Effector memory CD8-positive, alpha-beta T cell (primary cell): ENCODE measurements around the gene CLEC17A.
"Not testable (repeated sequence)": the region's sequence is repeated elsewhere in the genome, so short reads cannot be mapped to it uniquely, and the experiment has no call there.

Experiments
- ATAC-seq: fragments of 150-1000 bp; cut with Tn5 transposase; replicated peaks from 2 replicates; pipeline ENCODE4 v1.10.0; 2021; ENCODE audit warnings: mild to moderate bottlenecking, moderate library complexity
- DNase-seq, 3 experiments: peaks; one replicate each; pipeline ENCODE4 v3.0.0; 2021
- H3K27ac Mint-ChIP-seq, 2 donors: one replicate each; pipeline ENCODE4 v1.8.0; 2022; ENCODE audit warnings: mild to moderate bottlenecking in 2 of 2, mixed read lengths in 2 of 2, moderate library complexity in 2 of 2
- H3K27me3 Mint-ChIP-seq, 2 donors: one replicate each; pipeline ENCODE4 v1.8.0; 2022; ENCODE audit warnings: mixed read lengths in 2 of 2
- H3K36me3 Mint-ChIP-seq: one replicate; pipeline ENCODE4 v1.8.0; 2022; ENCODE audit warnings: mild to moderate bottlenecking, moderate library complexity, mixed read lengths; ENCODE audit not compliant: insufficient read depth
- H3K4me1 Mint-ChIP-seq, 2 donors: one replicate each; pipeline ENCODE4 v1.8.0; 2022; ENCODE audit warnings: low read depth in 2 of 2, mixed read lengths in 2 of 2
- H3K4me3 Mint-ChIP-seq, 2 donors: one replicate each; pipeline ENCODE4 v1.8.0; 2022; ENCODE audit warnings: mild to moderate bottlenecking in 2 of 2, mixed read lengths in 2 of 2, moderate library complexity in 2 of 2
- H3K9me3 Mint-ChIP-seq, 2 donors: one replicate each; pipeline ENCODE4 v1.8.0; 2022; ENCODE audit warnings: mixed read lengths in 2 of 2

The CLEC17A gene

GRCh38 chr19:14577885-14578427 is 4.9 kb upstream of the CLEC17A start:
- ATAC-seq (no peak), DNase-seq (no peak)
- H3K4me3 Mint-ChIP-seq, result no peak overlapping the region
- H3K4me1 Mint-ChIP-seq, result peaks cover 6 to 12% of the 10 kb centered on the region in 2 donors
- H3K27ac Mint-ChIP-seq, result no peak overlapping the region
- no peaks in the 10 kb centered on the region for H3K36me3 Mint-ChIP-seq
- no peaks in the 10 kb centered on the region for H3K27me3 Mint-ChIP-seq
- no peaks in the 10 kb centered on the region for H3K9me3 Mint-ChIP-seq

- ATAC-seq (no peak), DNase-seq (no peak)
- Mint-ChIP-seq H3K4me3 (no peak overlapping the region), H3K27ac (no peak overlapping the region), H3K9me3 (no peaks in the 10 kb centered on the region), H3K27me3 (no peaks in the 10 kb centered on the region), H3K36me3 (no peaks in the 10 kb centered on the region), H3K4me1 (no peaks in the 10 kb centered on the region)
Measured at GRCh38 chr19:14580623-14581237, 2.2 kb upstream of the CLEC17A start.

DNA sequence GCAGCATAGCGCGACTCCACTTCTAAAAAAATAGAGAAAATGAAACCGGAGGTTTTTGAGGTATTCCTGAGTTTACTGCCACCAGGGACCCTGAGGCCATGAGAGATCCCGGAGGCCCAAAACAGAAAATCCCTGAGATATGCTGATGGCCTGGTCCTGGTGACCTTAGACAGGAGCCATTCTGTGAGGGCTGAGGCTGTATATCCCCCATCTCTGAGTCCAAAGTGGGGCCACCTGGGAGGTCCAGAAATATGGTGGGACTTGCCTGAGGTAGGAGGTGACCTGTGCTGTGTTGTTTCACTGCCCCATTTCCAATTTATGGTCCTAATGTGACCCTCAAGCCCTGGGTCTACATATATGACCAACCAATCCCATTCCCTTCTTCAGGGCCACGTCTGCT is 1.5 kb downstream of the CLEC17A start:
- Mint-ChIP-seq H3K27ac (peak overlapping the region in 1 of 2 donors; percentile 23), H3K27me3 (peaks cover 0 to 12% of the 10 kb centered on the region in 2 donors)
- not testable (repeated sequence) for H3K9me3 Mint-ChIP-seq, DNase-seq, H3K4me3 Mint-ChIP-seq, H3K36me3 Mint-ChIP-seq, ATAC-seq, H3K4me1 Mint-ChIP-seq

DNA sequence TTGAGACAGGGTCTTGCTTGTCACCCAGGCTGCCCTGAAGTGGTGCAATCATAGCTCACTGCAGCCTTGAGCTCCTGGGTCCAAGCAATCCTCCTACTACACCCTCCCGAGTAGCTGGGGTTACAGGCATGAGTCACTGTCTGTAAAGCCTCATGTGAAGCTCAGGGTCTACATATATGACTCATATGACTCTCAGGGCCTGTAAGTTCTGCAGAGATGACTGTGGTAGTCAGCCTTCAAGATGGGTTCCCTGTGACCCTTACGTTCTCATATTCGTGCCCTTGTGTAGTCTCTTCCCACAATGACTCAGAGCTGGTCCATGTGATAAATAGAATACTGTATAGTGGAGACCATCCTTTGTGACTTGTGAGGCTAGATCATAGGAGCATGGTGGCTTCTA is 2.3 kb downstream of the CLEC17A start:
- not testable (repeated sequence) for H3K27ac Mint-ChIP-seq, H3K9me3 Mint-ChIP-seq, H3K4me3 Mint-ChIP-seq, DNase-seq, H3K4me1 Mint-ChIP-seq, H3K36me3 Mint-ChIP-seq
- peak; percentile 55 for ATAC-seq
- H3K27me3 Mint-ChIP-seq, result peaks cover 0 to 12% of the 10 kb centered on the region in 2 donors

- ATAC-seq, H3K4me1 Mint-ChIP-seq: not testable (repeated sequence)
Measured at GRCh38 chr19:14589433-14589832, 6.5 kb downstream of the CLEC17A start.

DNA sequence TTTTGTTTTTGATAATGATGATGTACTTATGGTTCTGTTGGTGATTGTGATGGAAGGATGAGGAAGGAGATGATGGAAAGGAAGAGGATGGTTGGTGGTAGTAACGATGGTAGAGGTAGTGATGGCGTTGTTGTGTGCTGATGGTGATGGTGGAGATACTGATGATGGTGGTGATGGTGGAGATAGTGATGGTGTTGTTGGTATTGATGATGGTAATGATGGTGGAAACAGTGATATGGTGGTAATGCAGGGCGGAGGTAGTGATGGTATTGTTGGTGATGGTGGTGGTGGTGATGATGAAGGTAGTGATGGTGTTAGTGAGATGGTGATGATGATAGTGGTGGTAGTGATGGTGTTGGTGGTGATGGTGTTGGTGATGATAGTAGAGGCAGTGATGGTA is 12.7 kb downstream of the CLEC17A start:
- H3K4me1 Mint-ChIP-seq, result peaks cover 0 to 4% of the 10 kb centered on the region in 2 donors
- no peak for DNase-seq
- no peak overlapping the region for H3K27ac Mint-ChIP-seq
- H3K36me3 Mint-ChIP-seq, result no peaks in the 10 kb centered on the region
- no peak for ATAC-seq
- peaks cover 5 to 11% of the 10 kb centered on the region in 2 donors for H3K9me3 Mint-ChIP-seq
- no peak overlapping the region for H3K4me3 Mint-ChIP-seq
- peaks cover 9 to 10% of the 10 kb centered on the region in 2 donors for H3K27me3 Mint-ChIP-seq

More at GRCh38 chr19:14589433-14589832, 6.5 kb downstream of the CLEC17A start:
- not testable (repeated sequence) for H3K4me3 Mint-ChIP-seq, H3K27ac Mint-ChIP-seq, H3K9me3 Mint-ChIP-seq, H3K36me3 Mint-ChIP-seq, DNase-seq
- H3K27me3 Mint-ChIP-seq, result peaks cover 5 to 20% of the 10 kb centered on the region in 2 donors

DNA sequence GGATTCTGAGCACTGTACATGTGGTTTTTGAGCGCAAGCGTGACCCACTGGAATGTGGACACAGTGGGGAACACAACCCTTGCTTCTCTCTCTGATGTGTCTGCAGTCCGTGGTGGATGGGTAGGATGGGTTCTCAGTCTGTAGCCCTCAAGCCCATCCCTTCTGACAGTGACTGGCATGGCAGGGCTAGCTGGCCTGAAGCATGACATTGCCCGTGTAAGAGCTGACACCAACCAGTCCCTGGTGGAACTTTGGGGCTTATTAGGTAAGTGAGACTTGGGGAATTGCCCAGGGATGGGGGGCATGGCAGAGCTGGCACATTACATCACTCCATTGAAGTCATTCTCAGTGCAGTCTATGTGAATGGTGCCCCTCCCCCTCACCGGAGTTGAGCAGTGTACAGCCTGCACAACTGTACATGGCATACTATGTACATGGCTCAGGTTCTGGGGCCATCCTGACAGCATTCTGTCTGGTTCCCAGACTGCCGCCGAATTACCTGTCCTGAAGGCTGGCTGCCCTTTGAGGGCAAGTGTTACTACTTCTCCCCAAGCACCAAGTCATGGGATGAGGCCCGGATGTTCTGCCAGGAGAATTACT is 16.8 kb downstream of the CLEC17A start:
- no peak for ATAC-seq

DNA sequence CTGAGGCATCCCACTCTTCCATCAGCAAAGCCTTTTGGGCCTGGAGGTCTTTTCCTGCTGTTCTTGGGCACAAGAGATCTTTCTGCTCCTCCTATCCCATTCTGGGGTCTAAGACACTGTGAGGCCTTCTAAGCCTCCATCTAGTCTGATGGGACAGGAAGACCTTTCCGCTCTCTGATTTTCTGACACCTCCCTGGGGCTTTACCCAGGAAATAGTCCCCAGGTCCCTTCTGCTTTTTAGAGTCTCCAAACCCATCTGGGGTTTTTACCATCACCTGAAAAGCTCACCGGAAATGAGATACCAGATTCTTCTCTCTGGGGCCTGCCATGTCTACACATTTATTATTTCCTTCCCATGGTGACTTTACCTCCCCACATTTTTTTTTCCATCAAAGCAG is 21.1 kb downstream of the CLEC17A start:
- H3K27me3 Mint-ChIP-seq, result no peaks in the 10 kb centered on the region
- ATAC-seq, result peak; percentile 36
- H3K4me1 Mint-ChIP-seq, result no peaks in the 10 kb centered on the region
- no peak for DNase-seq
- no peaks in the 10 kb centered on the region for H3K9me3 Mint-ChIP-seq
- peak overlapping the region in 1 of 2 donors; percentile 89 for H3K27ac Mint-ChIP-seq
- peaks cover 4% of the 10 kb centered on the region for H3K36me3 Mint-ChIP-seq
- H3K4me3 Mint-ChIP-seq, result no peak overlapping the region

More for the DNA sequence above, 16.8 kb downstream of the CLEC17A start:
- no peaks in the 10 kb centered on the region for H3K36me3 Mint-ChIP-seq
- no peak for DNase-seq
- H3K27ac Mint-ChIP-seq, result no peak overlapping the region
- H3K9me3 Mint-ChIP-seq, result peaks cover 5 to 11% of the 10 kb centered on the region in 2 donors
- peaks cover 0 to 2% of the 10 kb centered on the region in 2 donors for H3K27me3 Mint-ChIP-seq
- H3K4me1 Mint-ChIP-seq, result peaks cover 0 to 4% of the 10 kb centered on the region in 2 donors
- H3K4me3 Mint-ChIP-seq, result no peak overlapping the region

- peaks cover 0 to 2% of the 10 kb centered on the region in 2 donors for H3K4me1 Mint-ChIP-seq
- H3K9me3 Mint-ChIP-seq, result no peaks in the 10 kb centered on the region
- peaks cover 4% of the 10 kb centered on the region for H3K36me3 Mint-ChIP-seq
- DNase-seq (no peak), ATAC-seq (no peak)
- no peak overlapping the region for H3K4me3 Mint-ChIP-seq
- H3K27ac Mint-ChIP-seq, result no peak overlapping the region
- peaks cover 0 to 5% of the 10 kb centered on the region in 2 donors for H3K27me3 Mint-ChIP-seq
Measured at GRCh38 chr19:14606627-14607026, 23.7 kb downstream of the CLEC17A start.

DNA sequence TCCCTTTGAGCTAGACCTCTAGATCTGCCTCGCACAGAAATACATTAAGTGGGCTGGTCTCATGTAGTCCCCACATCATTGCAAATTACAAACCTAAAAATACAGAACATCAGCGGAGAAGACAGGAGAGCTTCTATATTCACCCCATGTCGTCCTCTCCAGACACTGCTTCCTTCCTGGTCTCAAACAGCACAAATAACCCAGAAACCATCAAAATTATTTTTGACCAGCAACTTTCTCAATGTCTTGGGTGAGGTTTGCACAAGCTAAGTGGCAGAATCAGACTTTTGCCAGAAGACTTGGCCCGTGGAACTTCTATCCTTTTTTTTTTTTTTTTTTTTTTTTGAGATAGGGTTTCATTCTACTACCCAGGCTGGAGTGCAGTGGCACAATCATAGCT is 28.2 kb downstream of the CLEC17A start:
- no peak for ATAC-seq

GRCh38 chr19:14612242-14612641 is 29.4 kb downstream of the CLEC17A start:
- H3K9me3 Mint-ChIP-seq, H3K4me1 Mint-ChIP-seq, H3K4me3 Mint-ChIP-seq, H3K27ac Mint-ChIP-seq, H3K36me3 Mint-ChIP-seq, DNase-seq, ATAC-seq: not testable (repeated sequence)
- H3K27me3 Mint-ChIP-seq, result peaks cover 6 to 14% of the 10 kb centered on the region in 2 donors

More for the DNA sequence above, 28.2 kb downstream of the CLEC17A start:
- Mint-ChIP-seq H3K36me3 (peaks cover 4% of the 10 kb centered on the region), H3K4me1 (peaks cover 0 to 5% of the 10 kb centered on the region in 2 donors), H3K4me3 (no peak overlapping the region), H3K27me3 (peaks cover under 1 to 7% of the 10 kb centered on the region in 2 donors), H3K27ac (no peak overlapping the region), H3K9me3 (no peaks in the 10 kb centered on the region)
- no peak for DNase-seq

DNA sequence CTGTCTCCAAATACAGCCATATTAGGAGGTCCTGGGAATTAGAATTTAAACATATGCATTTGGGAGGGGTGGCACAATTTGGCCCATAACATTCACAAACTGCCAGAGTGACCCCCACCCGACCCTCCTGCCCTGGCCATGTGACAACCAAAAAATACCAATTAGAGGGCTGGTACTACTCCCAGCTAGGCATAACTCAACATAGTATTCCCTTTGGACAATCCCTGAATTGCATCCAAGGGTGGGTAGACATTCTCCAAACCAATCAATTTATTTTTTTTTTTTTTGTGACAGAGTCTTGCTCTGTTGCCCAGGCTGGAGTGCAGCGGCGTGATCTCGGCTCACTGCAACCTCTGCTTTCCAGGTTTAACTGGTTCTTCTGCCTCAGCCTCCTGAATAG is 29.8 kb downstream of the CLEC17A start:
- Mint-ChIP-seq H3K27me3 (peaks cover 6 to 18% of the 10 kb centered on the region in 2 donors), H3K9me3 (peaks cover 0 to 1% of the 10 kb centered on the region in 2 donors), H3K4me1 (peaks cover 0 to 5% of the 10 kb centered on the region in 2 donors), H3K36me3 (peaks cover 4% of the 10 kb centered on the region), H3K4me3 (no peak overlapping the region), H3K27ac (no peak overlapping the region)
- DNase-seq, result no peak
- no peak for ATAC-seq

- H3K9me3 Mint-ChIP-seq, DNase-seq, ATAC-seq, H3K4me1 Mint-ChIP-seq, H3K27ac Mint-ChIP-seq, H3K36me3 Mint-ChIP-seq: not testable (repeated sequence)
- peaks cover 6 to 21% of the 10 kb centered on the region in 2 donors for H3K27me3 Mint-ChIP-seq
- H3K4me3 Mint-ChIP-seq, result peak overlapping the region in 1 of 2 donors; percentile 8
Measured at GRCh38 chr19:14613399-14614098, 30.7 kb downstream of the CLEC17A start.
